H9 (cell line): ENCODE data around the gene VCP. TPM values are rescaled to one million over a fixed set of nuclear protein-coding genes. Genes with fewer than 3 reads are reported as not detected.

Experiments used
- DNase-seq: peaks from one replicate; pipeline ENCODE4 v3.0.0-alpha.2; 2017
- H2AFZ ChIP-seq: one replicate; pipeline ENCODE4 v1.6.1; 2013; ENCODE audit warnings: mild to moderate bottlenecking, low read length, control low read depth, moderate library complexity
- H2AK5ac ChIP-seq: 2 replicates; pipeline ENCODE4 v1.6.1; 2013; ENCODE audit warnings: low read length, control low read depth, mixed read lengths; ENCODE audit not compliant: insufficient read length
- H2BK120ac ChIP-seq: one replicate; pipeline ENCODE4 v1.6.1; 2013; ENCODE audit warnings: low read depth, mild to moderate bottlenecking, low read length, control low read depth, inconsistent platforms; ENCODE audit not compliant: poor library complexity, severe bottlenecking
- H2BK12ac ChIP-seq: 2 replicates; pipeline ENCODE4 v1.6.1; 2013; ENCODE audit warnings: low read length, control low read depth, mixed read lengths, low read depth; ENCODE audit not compliant: insufficient read length
- H2BK15ac ChIP-seq: 2 replicates; pipeline ENCODE4 v1.6.1; 2013; ENCODE audit warnings: low read depth, low read length, control low read depth
- H2BK20ac ChIP-seq: one replicate; pipeline ENCODE4 v1.6.1; 2013; ENCODE audit warnings: low read depth, mild to moderate bottlenecking, low read length, control low read depth, inconsistent platforms; ENCODE audit not compliant: poor library complexity, severe bottlenecking
- H2BK5ac ChIP-seq: 2 replicates; pipeline ENCODE4 v1.6.1; 2013; ENCODE audit warnings: low read length, control low read depth, mixed read lengths; ENCODE audit not compliant: insufficient read length
- H3K14ac ChIP-seq: 2 replicates; pipeline ENCODE4 v1.6.1; 2013; ENCODE audit warnings: low read length, control low read depth; ENCODE audit not compliant: insufficient read depth
- H3K18ac ChIP-seq: 2 replicates; pipeline ENCODE4 v1.6.1; 2013; ENCODE audit warnings: low read depth, mild to moderate bottlenecking, mixed read lengths, low read length, control low read depth; ENCODE audit not compliant: insufficient read length
- H3K23ac ChIP-seq: 2 replicates; pipeline ENCODE4 v1.6.1; 2013; ENCODE audit warnings: low read length, control low read depth, mixed read lengths, low read depth; ENCODE audit not compliant: insufficient read length
- H3K23me2 ChIP-seq: 2 replicates; pipeline ENCODE4 v1.6.1; 2013; ENCODE audit warnings: low read depth, mild to moderate bottlenecking, mixed read lengths, low read length, control low read depth; ENCODE audit not compliant: insufficient read length, poor library complexity, severe bottlenecking
- H3K27ac ChIP-seq: 2 replicates; pipeline ENCODE4 v1.5.1; 2013; ENCODE audit warnings: low read length, control low read depth, mixed read lengths, low read depth; ENCODE audit not compliant: insufficient read length
- H3K27me3 ChIP-seq: 2 replicates; pipeline ENCODE4 v1.6.1; 2013; ENCODE audit warnings: low read length, control low read depth, inconsistent platforms; ENCODE audit not compliant: insufficient read depth
- H3K4ac ChIP-seq: 2 replicates; pipeline ENCODE4 v1.6.1; 2013; ENCODE audit warnings: low read depth, mild to moderate bottlenecking, control low read depth, inconsistent platforms, low read length, moderate library complexity
- H3K4me1 ChIP-seq: 2 replicates; pipeline ENCODE4 v1.6.1; 2013; ENCODE audit warnings: low read length, control low read depth, inconsistent platforms; ENCODE audit not compliant: insufficient read depth
- H3K4me2 ChIP-seq: 2 replicates; pipeline ENCODE4 v1.6.1; 2013; ENCODE audit warnings: low read length, control low read depth, mixed read lengths; ENCODE audit not compliant: insufficient read length, insufficient read depth
- H3K56ac ChIP-seq: 2 replicates; pipeline ENCODE4 v1.6.1; 2013; ENCODE audit warnings: low read depth, mild to moderate bottlenecking, mixed read lengths, low read length, control low read depth; ENCODE audit not compliant: insufficient read length
- H3K79me1 ChIP-seq: 2 replicates; pipeline ENCODE4 v1.6.1; 2013; ENCODE audit warnings: low read depth, mild to moderate bottlenecking, moderate library complexity, low read length, control low read depth, inconsistent platforms; ENCODE audit not compliant: insufficient read depth, poor library complexity, severe bottlenecking
- H3K79me2 ChIP-seq: 2 replicates; pipeline ENCODE4 v1.6.1; 2013; ENCODE audit warnings: low read length, control low read depth, inconsistent platforms; ENCODE audit not compliant: insufficient read depth
- H3K9ac ChIP-seq: 2 replicates; pipeline ENCODE4 v1.6.1; 2013; ENCODE audit warnings: low read length, control low read depth, mixed read lengths; ENCODE audit not compliant: insufficient read length; ENCODE audit errors: extremely low read depth
- H3K9me3 ChIP-seq: one replicate; pipeline ENCODE4 v1.6.1; 2013; ENCODE audit warnings: low read depth, low read length, inconsistent platforms; ENCODE audit not compliant: control insufficient read depth
- H3T11ph ChIP-seq: one replicate; pipeline ENCODE4 v1.6.1; 2013; ENCODE audit warnings: mild to moderate bottlenecking, low read length, control low read depth, inconsistent platforms
- H4K20me1 ChIP-seq: one replicate; pipeline ENCODE4 v1.6.1; 2013; ENCODE audit not compliant: control insufficient read depth, insufficient read length, insufficient read depth
- H4K5ac ChIP-seq: 2 replicates; pipeline ENCODE4 v1.6.1; 2013; ENCODE audit warnings: low read depth, mild to moderate bottlenecking, mixed read lengths, low read length, control low read depth; ENCODE audit not compliant: insufficient read length
- H4K8ac ChIP-seq: replicated peaks from 2 replicates; pipeline ENCODE4 v1.6.1; 2013; ENCODE audit warnings: low read length, control low read depth, mixed read lengths, low read depth; ENCODE audit not compliant: insufficient read length
- H4K91ac ChIP-seq: 2 replicates; pipeline ENCODE4 v1.6.1; 2013; ENCODE audit warnings: low read depth, mild to moderate bottlenecking, moderate library complexity, mixed read lengths, low read length, control low read depth; ENCODE audit not compliant: insufficient read length
- H3K27ac Mint-ChIP-seq, 3 experiments: 2 replicates in 2 of 3; 3 replicates in 1 of 3; pipeline ENCODE4 v1.8.0; 2020 to 2021; ENCODE audit warnings: mixed read lengths in 3 of 3, mild to moderate bottlenecking in 1 of 3, moderate library complexity in 1 of 3
- H3K27me3 Mint-ChIP-seq: 2 replicates; pipeline ENCODE4 v1.8.0; 2021; ENCODE audit warnings: low read depth, mild to moderate bottlenecking, moderate library complexity, mixed read lengths
- H3K36me3 Mint-ChIP-seq, 3 experiments: 2 replicates in 2 of 3; 3 replicates in 1 of 3; pipeline ENCODE4 v1.8.0; 2020 to 2021; ENCODE audit warnings: low read depth in 3 of 3, mixed read lengths in 3 of 3; ENCODE audit not compliant: insufficient read depth in 1 of 3
- H3K4me1 Mint-ChIP-seq, 2 experiments: 2 replicates each; pipeline ENCODE4 v1.8.0; 2020; ENCODE audit warnings: mixed read lengths in 2 of 2
- H3K4me3 Mint-ChIP-seq, 2 experiments: 2 replicates in 1 of 2; 3 replicates in 1 of 2; pipeline ENCODE4 v1.8.0; 2020 to 2021; ENCODE audit warnings: mild to moderate bottlenecking in 2 of 2, mixed read lengths in 2 of 2, moderate library complexity in 1 of 2
- H3K9me3 Mint-ChIP-seq, 2 experiments: 2 replicates in 1 of 2; 3 replicates in 1 of 2; pipeline ENCODE4 v1.8.0; 2020; ENCODE audit warnings: mild to moderate bottlenecking in 2 of 2, mixed read lengths in 2 of 2, moderate library complexity in 1 of 2
- WGBS: extraction: QIAGEN DNeasy Blood & Tissue Kit; methylation state at CpG from one replicate; pipeline ENCODE4 v1.1.7; 2013; ENCODE audit warnings: missing lambda C conversion rate, low lambda C conversion rate, mixed read lengths; ENCODE audit not compliant: insufficient read length; ENCODE audit errors: extremely low coverage; 5-methylcytosine and 5-hydroxymethylcytosine counted together
- total RNA-seq: library from RNA; stranded (reverse); gene quantifications from 2 replicates; pipeline ENCODE4 v1.2.1, GENCODE V29; 2021
- TF ChIP-seq, protein P1 (sequence below): fragments of 200-600 bp; sonication (generic); conservative IDR thresholded peaks from 3 replicates; pipeline ENCODE4 v1.8.0; 2021; ENCODE audit warnings: antibody characterized with exemption, mild to moderate bottlenecking

Gene VCP
- total RNA-seq, 1 experiment from 2014 or later = 407 TPM

DNA sequence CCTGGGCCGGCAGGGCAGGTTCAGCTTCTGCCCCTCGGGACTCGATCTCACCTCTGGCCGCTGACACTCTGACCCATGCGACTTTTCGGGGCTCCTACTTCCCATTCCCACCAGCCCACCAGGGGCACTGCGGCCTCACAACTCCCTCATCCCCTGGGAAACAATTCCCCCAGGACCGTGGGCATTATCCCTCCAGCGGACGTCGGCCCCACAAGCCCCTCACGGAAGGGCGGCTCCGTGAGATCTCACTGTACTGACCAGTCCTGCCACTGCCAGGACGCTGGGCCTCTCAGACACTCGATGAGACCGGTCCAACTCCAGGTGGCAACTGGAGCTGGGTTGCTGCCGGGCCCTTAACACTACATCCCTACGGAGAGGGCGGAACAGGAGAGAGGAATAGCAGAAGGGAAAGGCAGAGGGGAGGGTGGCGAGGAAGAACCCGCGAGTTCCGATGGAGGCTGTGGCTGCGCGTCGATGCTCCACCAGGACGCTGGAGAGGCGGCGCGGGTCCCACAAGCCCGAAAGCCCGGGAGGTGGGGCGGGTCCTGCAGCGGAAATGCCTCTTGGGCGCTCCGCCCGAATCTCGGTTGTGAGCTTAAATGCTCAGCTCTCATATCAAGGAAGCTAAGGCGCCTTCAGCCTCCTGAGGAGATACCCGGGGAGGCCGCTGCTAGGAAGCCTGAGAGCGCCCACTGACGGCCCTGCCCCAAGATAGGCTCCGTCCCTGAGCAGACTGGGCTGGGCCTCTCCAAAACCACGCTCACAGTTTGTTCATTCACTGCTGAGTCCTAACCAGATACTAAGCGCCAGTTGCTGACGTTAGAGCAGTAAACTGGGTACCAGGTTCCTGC lies 36.3 kb downstream of the VCP start:
- Histone ChIP-seq H4K91ac (no peak overlapping the region), H3K4me2 (no peak overlapping the region), H3K23me2 (no peaks in the 10 kb centered on the region), H2BK5ac (no peak overlapping the region), H3T11ph (no peak overlapping the region), H3K9ac (no peak overlapping the region), H2AFZ (no peak overlapping the region), H3K14ac (no peak overlapping the region; the same call in 1 of the 2 replicates), H3K9me3 (no peaks in the 10 kb centered on the region), H3K18ac (no peak overlapping the region), H2BK120ac (no peak overlapping the region), H3K27me3 (no peaks in the 10 kb centered on the region), H3K79me1 (no peaks in the 10 kb centered on the region), H4K20me1 (no peaks in the 10 kb centered on the region), H4K8ac (no peak overlapping the region), H2BK12ac (no peak overlapping the region), H3K27ac (no peak overlapping the region), H3K79me2 (no peaks in the 10 kb centered on the region), H2AK5ac (no peak overlapping the region), H2BK15ac (no peak overlapping the region), H3K56ac (no peak overlapping the region), H2BK20ac (no peak overlapping the region), H4K5ac (no peak overlapping the region), H3K4ac (no peak overlapping the region), H3K23ac (no peak overlapping the region), H3K4me1 (no peaks in the 10 kb centered on the region)
- peak overlapping the region in 1 of 3 experiments; percentile 49; a peak in 2 of 7 replicates for H3K27ac Mint-ChIP-seq
- H3K27me3 Mint-ChIP-seq = no peaks in the 10 kb centered on the region
- DNase-seq = peak; percentile 75
- peaks cover under 1 to 6% (median 4%) of the 10 kb centered on the region in 3 experiments; a peak in 5 of 7 replicates for H3K36me3 Mint-ChIP-seq
- no CpG with 5 or more reads among the region's 48 CpGs for WGBS
- peaks cover 2 to 3% of the 10 kb centered on the region in 2 experiments; a peak in 1 of 4 replicates for H3K4me1 Mint-ChIP-seq
- TF ChIP-seq, protein P1, sequence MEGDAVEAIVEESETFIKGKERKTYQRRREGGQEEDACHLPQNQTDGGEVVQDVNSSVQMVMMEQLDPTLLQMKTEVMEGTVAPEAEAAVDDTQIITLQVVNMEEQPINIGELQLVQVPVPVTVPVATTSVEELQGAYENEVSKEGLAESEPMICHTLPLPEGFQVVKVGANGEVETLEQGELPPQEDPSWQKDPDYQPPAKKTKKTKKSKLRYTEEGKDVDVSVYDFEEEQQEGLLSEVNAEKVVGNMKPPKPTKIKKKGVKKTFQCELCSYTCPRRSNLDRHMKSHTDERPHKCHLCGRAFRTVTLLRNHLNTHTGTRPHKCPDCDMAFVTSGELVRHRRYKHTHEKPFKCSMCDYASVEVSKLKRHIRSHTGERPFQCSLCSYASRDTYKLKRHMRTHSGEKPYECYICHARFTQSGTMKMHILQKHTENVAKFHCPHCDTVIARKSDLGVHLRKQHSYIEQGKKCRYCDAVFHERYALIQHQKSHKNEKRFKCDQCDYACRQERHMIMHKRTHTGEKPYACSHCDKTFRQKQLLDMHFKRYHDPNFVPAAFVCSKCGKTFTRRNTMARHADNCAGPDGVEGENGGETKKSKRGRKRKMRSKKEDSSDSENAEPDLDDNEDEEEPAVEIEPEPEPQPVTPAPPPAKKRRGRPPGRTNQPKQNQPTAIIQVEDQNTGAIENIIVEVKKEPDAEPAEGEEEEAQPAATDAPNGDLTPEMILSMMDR = no peak
- H3K9me3 Mint-ChIP-seq = no peaks in the 10 kb centered on the region; a peak in 2 of 5 replicates
- H3K4me3 Mint-ChIP-seq = no peak overlapping the region
